Esophagus squamous epithelium (tissue), 5 donors: ENCODE results near the gene PSME2. TPM values are rescaled to one million over a fixed set of nuclear protein-coding genes. Genes with fewer than 3 reads are reported as not detected.
A peak's percentile ranks its signal among the peaks of the same experiment; 100 is the strongest.

Experiments used
- DNase-seq: peaks from one replicate; lab custom pipeline; 2025; lab: John Stamatoyannopoulos, UW
- H3K27ac ChIP-seq, 4 donors: fragments of 200-600 bp; sonication (generic); one replicate each; pipeline ENCODE4 v1.5.1; 2016 to 2019; ENCODE audit warnings: mild to moderate bottlenecking in 1 of 4
- H3K27me3 ChIP-seq, 4 donors: fragments of 200-600 bp; sonication (generic); 1 replicate in 3 of 4; 2 replicates in 1 of 4; pipeline versions ENCODE4 v1.5.1 to v1.6.0; 2017 to 2021; ENCODE audit warnings: antibody characterized with exemption in 1 of 4
- H3K36me3 ChIP-seq, 3 donors: fragments of 200-600 bp; sonication (generic); one replicate each; pipeline ENCODE4 v1.5.1; 2016 to 2019
- H3K4me1 ChIP-seq, 3 donors: fragments of 200-600 bp; sonication (generic); one replicate each; pipeline ENCODE4 v1.5.1; 2017 to 2019
- H3K4me3 ChIP-seq, 4 donors: fragments of 200-600 bp; sonication (generic); 1 replicate in 3 of 4; 2 replicates in 1 of 4; pipeline ENCODE4 v1.5.1; 2016 to 2019; ENCODE audit warnings: mild to moderate bottlenecking in 2 of 4, moderate library complexity in 1 of 4
- H3K9me3 ChIP-seq, 3 donors: fragments of 200-600 bp; sonication (generic); one replicate each; pipeline ENCODE4 v1.5.1; 2016 to 2019
- POLR2A ChIP-seq, 4 donors: fragments of 450-650 bp; IDR thresholded peaks; one replicate each; pipeline ENCODE4 v1.6.1; 2017; ENCODE audit warnings: antibody characterized with exemption in 4 of 4, mild to moderate bottlenecking in 4 of 4, moderate library complexity in 3 of 4
- WGBS, 2 donors: methylation state at CpG; one replicate each; pipeline ENCODE4 v1.1.5; 2018; 5-methylcytosine and 5-hydroxymethylcytosine counted together
- intact Hi-C: fragments of 100-400 bp; cut with DNase I; formaldehyde crosslinking; loops from one replicate; pipeline ENCODE4 v1.15.0; 2022
- total RNA-seq, 4 donors: library from RNA; depleted of rRNA; stranded (reverse); fragments of >200 nt; gene quantifications; one replicate each; pipeline ENCODE4 v1.1.0, GENCODE V29; 2016
- TF ChIP-seq, protein P1 (sequence below), 6 experiments: fragments of 450-650 bp in 4 of 6; fragments of 200-600 bp in 2 of 6; sonication (generic) in 2 of 6; IDR thresholded peaks; one replicate each; pipeline ENCODE4 v1.5.1; 2016 to 2019; ENCODE audit warnings: antibody characterized with exemption in 6 of 6, mild to moderate bottlenecking in 4 of 6, moderate library complexity in 4 of 6
- donor health status: DM: yes; HTN: yes; CAD: no.

The PSME2 gene
- total RNA-seq, 4 donors from 2014 or later: 44.4 to 110 (median 77.2) TPM

- intact Hi-C loops: no loop called here
- 87 to 88% methylated on average over 5 to 7 of the region's 8 CpGs for whole genome bisulfite sequencing, 2 donors
- TF ChIP-seq, protein P1, sequence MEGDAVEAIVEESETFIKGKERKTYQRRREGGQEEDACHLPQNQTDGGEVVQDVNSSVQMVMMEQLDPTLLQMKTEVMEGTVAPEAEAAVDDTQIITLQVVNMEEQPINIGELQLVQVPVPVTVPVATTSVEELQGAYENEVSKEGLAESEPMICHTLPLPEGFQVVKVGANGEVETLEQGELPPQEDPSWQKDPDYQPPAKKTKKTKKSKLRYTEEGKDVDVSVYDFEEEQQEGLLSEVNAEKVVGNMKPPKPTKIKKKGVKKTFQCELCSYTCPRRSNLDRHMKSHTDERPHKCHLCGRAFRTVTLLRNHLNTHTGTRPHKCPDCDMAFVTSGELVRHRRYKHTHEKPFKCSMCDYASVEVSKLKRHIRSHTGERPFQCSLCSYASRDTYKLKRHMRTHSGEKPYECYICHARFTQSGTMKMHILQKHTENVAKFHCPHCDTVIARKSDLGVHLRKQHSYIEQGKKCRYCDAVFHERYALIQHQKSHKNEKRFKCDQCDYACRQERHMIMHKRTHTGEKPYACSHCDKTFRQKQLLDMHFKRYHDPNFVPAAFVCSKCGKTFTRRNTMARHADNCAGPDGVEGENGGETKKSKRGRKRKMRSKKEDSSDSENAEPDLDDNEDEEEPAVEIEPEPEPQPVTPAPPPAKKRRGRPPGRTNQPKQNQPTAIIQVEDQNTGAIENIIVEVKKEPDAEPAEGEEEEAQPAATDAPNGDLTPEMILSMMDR (IDR thresholded peaks at IDR 0.05): no peak
- no peak for TF ChIP-seq POLR2A (IDR thresholded peaks at IDR 0.05)
- no peak for DNase-seq
- peaks cover 38 to 68% (median 46%) of the 10 kb centered on the region in 3 donors for H3K4me1 ChIP-seq
- no peaks in the 10 kb centered on the region for H3K27me3 ChIP-seq
- H3K4me3 ChIP-seq: peak overlapping the region in 1 of 4 donors; percentile 100
- H3K27ac ChIP-seq: peak overlapping the region in 2 of 4 donors; percentile 96 to 97
- H3K9me3 ChIP-seq: no peaks in the 10 kb centered on the region
- peaks cover 17 to 27% (median 17%) of the 10 kb centered on the region in 3 donors for H3K36me3 ChIP-seq
Measured at GRCh38 chr14:24137529-24138395, 8.6 kb downstream of the PSME2 start.

DNA sequence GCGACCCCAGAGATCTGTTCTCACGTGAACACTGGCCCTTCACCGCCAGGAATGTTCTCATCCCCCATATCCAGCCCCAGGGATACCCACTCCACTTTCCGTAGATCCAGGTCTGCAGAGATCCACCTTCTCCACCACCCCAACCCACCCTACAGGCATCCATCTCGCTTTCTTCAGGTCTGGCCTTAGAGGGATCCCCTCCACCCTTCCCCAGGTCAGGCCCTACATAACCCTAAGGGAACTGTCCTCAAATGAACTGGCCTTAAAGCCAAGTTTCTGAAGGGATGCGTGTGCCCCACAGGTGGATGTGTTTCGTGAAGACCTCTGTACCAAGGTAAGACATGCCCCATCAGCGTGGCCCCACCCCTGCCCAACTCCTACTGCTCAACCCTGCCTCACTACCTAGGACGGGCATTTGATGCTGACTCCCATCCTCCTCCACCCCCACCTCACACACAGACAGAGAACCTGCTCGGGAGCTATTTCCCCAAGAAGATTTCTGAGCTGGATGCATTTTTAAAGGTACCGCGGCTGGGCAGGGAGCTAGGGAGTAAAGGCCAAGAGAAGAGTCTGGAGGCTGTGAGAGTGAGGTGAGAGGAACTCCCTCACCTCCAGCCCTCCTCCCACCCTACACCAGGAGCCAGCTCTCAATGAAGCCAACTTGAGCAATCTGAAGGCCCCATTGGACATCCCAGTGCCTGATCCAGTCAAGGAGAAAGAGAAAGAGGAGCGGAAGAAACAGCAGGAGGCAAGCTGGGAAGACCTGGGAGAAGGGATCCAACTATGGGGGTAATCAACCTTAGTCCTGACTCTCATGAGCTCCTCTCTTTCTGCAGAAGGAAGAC, 9.5 kb downstream of the PSME2 start:
- Histone ChIP-seq H3K4me1 (peaks cover 31 to 68% (median 41%) of the 10 kb centered on the region in 3 donors), H3K27me3 (no peaks in the 10 kb centered on the region), H3K36me3 (peaks cover 17 to 27% (median 17%) of the 10 kb centered on the region in 3 donors), H3K27ac (peak overlapping the region; percentile 95 to 98 (median 96)), H3K4me3 (peak overlapping the region; percentile 77 to 100 (median 88)), H3K9me3 (no peaks in the 10 kb centered on the region)
- WGBS, 2 donors: 16 to 24% methylated on average over 9 of the region's 13 CpGs
- no peak for DNase-seq
- intact Hi-C loops: no loop called here
- TF ChIP-seq, protein P1 (IDR thresholded peaks at IDR 0.05): no peak
- TF ChIP-seq POLR2A (IDR thresholded peaks at IDR 0.05): no peak

- Histone ChIP-seq H3K27me3 (no peaks in the 10 kb centered on the region), H3K4me1 (peaks cover 31 to 73% (median 41%) of the 10 kb centered on the region in 3 donors), H3K27ac (peak within 1 kb of the TSS; percentile 95 to 98 (median 96)), H3K4me3 (peak within 1 kb of the TSS; percentile 77 to 100 (median 88)), H3K9me3 (no peaks in the 10 kb centered on the region), H3K36me3 (peaks cover 17 to 27% (median 17%) of the 10 kb centered on the region in 3 donors)
- intact Hi-C loops: no loop called here
- 0% methylated on average over 14 to 15 of the region's 75 CpGs for WGBS, 2 donors
- peak; percentile 57 for DNase-seq
- TF ChIP-seq, protein P1 (IDR thresholded peaks at IDR 0.05): peak in 2 of 6 experiments; percentile 16 to 18
- peak in 2 of 4 donors; percentile 33 to 71 for TF ChIP-seq POLR2A (IDR thresholded peaks at IDR 0.05)
Measured at GRCh38 chr14:24135834-24136683, 10.4 kb downstream of the PSME2 start, which contains the start of gene PSME1. Gene PSME1, plus strand, starts transcription at chr14:24136194. Its CDS starts 69 bp downstream, at chr14:24136263.

DNA sequence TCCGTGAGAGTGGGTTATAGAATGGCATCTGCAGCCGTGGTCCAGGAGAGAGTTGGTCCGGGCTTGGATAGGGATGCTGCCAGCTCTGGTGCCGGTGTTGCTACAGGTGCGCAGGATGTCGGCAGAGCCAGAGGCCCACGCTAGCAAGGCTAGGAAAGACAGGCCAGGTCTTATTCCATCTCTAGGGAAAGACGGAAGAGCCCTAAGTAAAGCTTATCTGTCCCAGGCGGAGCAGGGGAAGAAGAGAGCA, 10.9 kb downstream of the PSME2 start:
- H3K4me1 ChIP-seq: peaks cover 31 to 68% (median 41%) of the 10 kb centered on the region in 3 donors
- DNase-seq: no peak
- H3K36me3 ChIP-seq: peaks cover 17 to 27% (median 17%) of the 10 kb centered on the region in 3 donors
- H3K4me3 ChIP-seq: peak overlapping the region; percentile 77 to 100 (median 88)
- TF ChIP-seq POLR2A (IDR thresholded peaks at IDR 0.05): no peak
- TF ChIP-seq, protein P1 (IDR thresholded peaks at IDR 0.05): no peak
- H3K9me3 ChIP-seq: no peaks in the 10 kb centered on the region
- 2 to 4% methylated on average over 9 of the region's 9 CpGs for WGBS, 2 donors
- intact Hi-C loops: no loop called here
- peak overlapping the region; percentile 95 to 98 (median 96) for H3K27ac ChIP-seq
- no peaks in the 10 kb centered on the region for H3K27me3 ChIP-seq
